SHP77 (cell line): ENCODE data around the gene USP32.
"Not testable (repeated sequence)": the region's sequence is repeated elsewhere in the genome, so short reads cannot be mapped to it uniquely, and the experiment has no call there.

Experiments used
- DNase-seq, 2 experiments: peaks; one replicate each; lab custom pipeline; 2025; lab: John Stamatoyannopoulos, UW

USP32 gene

DNA sequence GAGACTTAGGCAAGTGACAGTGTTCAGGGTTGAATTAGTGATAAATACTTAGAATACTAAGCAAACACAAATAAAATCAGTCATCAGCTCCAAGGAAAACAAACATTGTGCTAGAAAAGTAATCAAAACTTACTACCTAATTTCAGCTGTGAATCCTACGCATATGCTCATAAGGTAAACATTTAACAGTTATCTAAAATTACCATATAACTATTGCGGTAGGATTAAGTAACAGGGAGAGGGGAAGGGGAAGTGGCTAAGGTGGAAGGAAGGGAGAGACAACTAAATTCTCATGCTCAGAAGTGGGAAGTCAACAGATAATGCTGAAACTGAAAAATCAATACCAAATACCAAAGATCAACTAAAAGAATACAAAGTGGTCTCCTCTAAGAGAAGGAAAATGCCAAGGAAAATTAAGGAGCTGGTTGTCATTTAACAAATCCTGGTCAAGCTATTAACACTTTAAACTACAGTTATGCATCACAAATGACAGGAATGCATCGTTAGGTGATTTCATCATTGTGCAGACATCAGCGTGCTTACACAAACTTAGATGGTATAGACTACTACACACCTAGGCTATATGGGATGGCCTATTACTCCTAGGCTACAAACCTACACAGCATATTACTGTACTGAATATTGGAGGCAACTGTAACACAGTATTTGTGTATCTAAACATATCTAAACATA is 20.0 kb downstream of the USP32 start:
- DNase-seq: no peak

DNA sequence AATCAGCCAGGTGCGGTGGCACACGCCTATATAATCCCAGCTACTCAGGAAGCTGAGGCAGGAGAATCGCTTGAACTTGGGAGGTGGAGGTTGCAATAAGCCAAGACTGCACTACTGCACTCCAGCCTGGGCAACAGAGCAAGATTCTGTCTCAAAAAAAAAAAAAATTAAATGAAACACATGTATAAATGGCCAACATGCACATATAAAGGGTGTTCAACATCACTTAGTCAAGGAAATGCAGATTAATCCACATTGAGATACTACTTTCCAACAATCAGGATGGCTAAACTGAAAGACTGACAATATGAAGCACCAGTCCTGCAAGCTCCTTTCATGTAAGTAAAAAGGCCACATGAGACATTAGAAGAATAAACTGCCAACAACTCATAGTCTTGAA is 20.5 kb downstream of the USP32 start:
- no peak for DNase-seq

DNA sequence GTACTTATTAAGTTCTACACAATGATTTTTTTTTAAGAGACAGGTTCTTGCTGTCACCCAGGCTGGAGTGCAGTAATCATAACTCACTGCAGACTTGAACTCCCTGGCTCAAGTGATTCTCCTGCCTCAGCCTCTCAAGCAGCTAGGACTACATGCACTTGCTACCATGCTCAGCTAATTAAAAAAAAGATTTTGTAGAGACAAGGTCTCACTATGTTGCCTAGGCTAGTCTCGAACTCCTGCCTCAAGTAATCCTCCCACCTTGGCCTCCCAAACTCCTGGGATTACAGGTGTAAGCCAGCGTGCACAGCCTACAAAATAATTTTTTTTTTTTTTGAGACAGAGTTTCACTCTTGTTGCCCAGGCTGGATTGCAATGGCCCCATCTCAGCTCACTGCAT is 22.2 kb downstream of the USP32 start:
- DNase-seq: no peak

DNA sequence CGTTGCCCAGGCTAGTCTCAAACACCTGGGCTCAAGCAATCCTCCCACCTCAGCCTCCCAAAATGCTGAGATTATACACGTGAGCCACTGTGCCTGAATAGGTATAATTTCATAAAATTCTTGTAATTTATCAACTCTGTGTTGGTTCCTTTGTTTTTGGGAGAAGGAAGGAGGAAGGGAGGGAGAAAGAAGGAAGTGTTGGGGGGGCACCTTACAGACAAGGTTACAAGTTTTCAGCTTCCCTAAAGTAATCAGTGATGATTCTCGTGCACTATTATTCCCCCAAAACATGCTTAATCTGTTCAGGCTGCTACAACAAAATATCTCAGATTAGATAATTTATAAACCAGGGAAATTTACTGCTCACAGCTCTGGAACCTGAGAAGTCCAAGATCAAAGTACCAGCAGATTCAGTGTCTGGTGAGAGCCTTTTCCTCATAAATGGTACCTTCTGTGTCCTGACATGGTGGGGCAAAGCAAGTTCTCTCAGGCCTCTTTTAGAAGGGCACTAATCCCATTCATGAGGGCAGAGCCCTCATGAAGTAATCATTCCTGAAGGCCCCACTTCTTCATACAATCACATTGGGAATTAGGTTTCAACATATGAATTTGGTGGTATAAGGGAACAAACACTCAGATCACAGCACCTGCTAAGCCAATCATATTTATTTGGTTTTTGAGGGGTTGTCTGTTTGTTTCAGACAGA is 28.1 kb downstream of the USP32 start:
- no peak for DNase-seq

DNA sequence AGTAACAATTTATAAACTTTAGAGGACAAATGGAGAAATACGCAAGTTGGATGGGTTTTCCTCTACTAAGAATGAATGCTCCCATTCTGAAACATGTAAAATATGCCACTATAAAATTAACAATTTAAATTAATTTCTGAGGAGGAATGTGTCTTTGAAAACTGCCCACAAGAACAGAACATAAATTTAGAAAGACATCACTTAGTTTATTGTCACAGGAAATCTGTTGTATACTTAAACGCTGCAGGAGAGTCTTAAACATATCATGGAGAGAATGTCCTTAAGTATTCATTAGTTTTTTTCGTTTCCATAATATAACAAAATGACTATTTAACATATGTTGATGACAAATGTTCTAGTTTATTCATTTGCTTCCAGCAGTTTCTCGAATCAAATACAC is 29.6 kb downstream of the USP32 start:
- DNase-seq: no peak

DNA sequence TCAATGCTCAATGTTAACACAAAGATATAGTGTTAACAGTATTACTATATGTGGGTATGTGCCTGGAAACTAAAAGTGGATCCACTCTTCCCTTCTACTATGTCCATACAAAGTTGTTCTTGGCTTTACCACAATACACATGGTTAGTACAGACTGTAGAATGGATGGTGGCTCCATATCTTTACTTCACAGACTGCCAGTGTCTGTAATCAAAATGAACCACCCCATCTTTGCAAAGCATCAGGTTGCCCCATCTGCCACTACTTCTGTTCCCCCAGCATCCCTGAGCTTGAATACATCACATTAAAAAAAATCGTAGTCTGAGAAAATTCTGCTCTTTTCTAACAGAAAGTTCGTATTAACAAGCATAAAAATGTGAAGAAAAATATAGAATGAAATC is 30.0 kb downstream of the USP32 start:
- no peak for DNase-seq

DNA sequence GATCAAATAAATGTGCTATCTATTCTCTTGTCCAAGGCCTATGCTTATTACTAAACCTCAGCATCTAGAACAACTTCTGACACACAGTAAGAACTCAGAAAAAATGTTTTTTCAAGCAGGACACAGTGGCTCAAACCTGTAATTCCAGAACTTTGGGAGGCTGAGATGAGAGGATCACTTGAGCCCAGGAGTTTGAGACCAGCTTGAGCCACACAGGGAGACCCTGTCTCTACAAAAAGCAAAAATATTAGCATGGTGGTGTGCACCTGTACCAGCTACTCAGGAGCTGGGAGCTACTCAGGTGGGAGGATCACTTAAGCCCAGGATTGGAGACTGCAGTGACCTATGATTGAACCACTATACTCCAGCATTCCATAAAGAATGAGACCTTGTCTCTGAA is 32.5 kb downstream of the USP32 start:
- no peak for DNase-seq

DNA sequence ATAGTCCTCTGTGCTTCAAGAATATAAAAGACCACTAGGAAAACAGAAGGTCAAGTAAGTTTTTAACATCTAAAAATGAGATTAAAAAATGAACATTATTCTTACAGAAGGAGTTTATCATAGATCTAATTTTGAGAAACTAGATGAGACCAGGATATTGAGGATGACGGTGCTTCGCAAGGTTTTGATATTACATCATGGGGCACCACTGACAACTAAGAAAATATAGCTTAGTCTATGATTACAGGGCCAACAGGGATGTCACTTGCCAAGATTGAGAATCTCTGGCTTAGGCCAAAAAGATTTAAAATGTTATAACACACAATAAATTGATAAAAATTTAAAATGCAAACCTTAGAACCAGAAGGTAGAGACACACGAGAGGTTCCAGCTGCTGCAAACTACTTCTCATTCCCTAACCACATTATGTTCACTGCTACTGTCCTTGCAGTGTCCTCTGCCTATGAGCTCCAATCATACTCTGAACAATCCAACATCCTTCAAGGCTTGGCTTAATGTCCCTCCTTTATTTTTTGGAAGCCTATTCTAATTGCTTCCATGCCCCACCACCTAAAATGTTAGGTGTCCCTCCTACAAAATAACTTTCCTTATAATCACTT is 33.2 kb downstream of the USP32 start:
- DNase-seq: no peak

DNA sequence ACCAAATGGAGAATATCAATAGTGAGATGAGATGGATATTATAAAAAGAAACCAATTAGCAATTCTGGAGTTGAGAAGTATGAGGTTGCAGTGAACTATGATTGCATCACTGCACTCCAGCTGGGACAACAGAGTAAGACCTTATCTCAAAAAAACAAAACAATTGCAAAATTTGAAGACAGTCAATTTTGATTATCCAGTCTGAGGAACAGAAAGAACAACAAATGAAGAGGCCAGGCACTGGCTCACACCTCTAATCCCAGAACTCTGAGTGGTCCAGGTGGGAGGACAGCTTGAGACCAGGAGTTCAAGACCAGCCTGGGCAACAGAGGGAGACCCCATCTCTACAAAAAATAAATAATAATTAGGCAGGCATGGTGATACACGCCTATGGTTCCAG is 35.0 kb downstream of the USP32 start:
- DNase-seq: no peak

DNA sequence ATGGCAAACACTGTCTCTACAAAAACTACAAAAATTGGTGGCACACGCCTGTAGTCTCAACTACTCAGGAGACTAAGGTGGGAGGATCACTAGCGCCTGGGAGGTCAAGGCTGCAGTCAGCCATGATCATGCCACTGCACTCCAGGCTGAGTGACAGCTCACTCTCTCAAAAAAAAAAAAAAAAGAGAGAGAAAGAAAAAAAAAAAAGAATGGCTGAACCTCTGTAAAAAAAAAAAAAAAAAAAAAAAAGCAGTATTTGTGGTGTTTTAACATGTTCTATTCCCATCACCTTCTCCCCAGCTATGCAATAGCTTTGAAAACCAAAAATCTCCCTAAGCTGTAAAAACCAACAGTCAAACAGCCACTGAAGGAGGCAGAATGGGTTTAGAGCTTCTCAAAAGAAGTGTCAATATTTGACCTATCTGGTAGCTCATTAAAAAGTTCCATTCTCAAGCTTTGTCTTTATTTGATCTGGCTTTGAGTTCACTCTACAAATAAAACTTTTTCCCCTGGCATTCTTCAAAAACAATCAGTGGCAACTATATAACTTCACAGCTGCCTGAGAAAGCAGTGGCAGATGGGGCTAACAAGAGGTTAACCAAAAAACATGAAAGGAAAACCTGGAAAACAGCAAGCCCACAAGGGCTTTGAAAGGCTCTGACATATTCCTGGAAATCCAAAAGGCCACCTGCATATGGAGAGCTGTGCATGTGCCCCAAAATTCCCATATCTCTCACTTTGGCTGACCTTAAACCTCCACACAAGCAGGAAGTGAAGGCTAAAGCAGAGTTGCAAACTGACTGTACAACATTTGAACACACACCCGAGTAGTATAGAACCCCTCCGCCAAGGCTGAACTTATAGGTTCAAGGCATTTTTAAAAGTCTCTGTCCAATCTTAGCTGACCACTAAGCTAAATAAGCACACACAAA is 36.0 kb downstream of the USP32 start:
- peak; percentile 6 to 8 for DNase-seq

DNA sequence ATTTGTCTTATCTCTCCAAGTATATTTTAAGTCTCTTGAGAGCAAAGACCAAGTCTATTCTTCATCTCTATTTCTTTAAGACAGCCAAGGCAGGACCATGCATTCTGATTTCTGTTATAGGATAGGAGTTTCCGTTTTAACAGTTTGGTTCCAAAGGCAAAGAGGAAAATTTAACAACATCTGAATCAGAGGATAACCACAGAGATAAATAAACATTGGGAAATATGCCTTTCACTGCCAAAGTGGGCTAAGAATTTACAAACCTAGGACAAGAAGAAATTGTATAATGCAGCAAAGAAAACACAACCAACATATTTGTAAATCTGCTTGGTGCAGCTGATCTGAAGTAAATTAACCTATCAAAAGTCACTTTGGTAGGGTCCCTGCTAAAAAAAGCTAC is 37.7 kb downstream of the USP32 start:
- DNase-seq: no peak

DNA sequence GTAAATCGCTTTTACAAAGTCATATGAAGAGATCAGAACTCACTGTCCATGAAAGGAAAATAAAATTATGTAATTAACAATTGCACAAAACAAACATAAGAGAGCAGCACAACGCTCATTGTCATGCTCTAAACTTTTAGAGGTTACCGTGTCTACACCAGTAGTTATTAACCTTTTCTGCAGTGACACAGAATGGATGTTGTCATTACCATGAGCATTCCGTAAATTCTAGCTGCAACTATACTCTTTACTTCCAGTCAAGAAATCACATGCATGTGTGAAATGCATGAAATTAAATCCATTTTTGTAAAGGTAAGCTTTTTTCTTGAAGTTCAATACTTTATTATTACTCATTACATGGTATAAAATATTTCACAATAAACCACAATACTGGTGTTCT is 38.2 kb downstream of the USP32 start:
- DNase-seq: no peak

DNA sequence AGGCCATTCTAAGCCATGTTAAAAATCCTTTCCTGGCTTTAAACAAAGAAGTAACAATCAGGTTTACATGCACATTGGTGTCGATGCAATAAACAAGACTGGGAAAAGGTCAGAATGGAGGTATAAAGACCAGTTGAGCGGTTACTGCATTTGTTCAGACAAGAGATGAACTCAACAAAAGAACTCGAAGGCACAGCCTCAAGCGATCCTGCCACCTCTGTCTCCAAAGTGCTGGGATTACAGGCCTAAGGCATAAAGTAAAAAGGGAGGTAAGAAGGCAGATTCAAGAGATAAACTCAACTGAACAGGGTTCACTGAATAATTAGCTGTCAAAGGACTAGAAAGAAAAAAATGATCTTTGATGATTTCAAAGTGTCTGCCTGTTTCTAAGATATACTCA is 39.4 kb downstream of the USP32 start:
- no peak for DNase-seq

DNA sequence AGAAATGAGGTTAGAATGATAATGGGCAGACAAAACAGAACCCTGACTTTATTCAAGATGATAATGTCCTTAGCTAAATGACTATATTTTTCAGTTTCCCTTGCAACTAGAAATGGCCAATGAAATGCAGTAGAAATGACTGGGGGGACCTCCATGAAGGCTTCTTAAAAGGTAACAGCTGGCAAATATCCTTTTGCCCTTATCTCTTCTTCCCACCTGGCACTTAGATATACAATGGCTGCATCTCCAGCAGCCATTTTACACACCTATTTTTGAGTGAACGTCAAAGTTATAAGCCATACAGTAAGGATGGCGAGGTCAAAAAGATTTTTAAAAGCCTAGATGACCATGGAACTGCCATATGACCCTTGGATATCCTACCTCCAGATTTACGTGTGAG is 39.9 kb downstream of the USP32 start:
- DNase-seq: no peak

DNA sequence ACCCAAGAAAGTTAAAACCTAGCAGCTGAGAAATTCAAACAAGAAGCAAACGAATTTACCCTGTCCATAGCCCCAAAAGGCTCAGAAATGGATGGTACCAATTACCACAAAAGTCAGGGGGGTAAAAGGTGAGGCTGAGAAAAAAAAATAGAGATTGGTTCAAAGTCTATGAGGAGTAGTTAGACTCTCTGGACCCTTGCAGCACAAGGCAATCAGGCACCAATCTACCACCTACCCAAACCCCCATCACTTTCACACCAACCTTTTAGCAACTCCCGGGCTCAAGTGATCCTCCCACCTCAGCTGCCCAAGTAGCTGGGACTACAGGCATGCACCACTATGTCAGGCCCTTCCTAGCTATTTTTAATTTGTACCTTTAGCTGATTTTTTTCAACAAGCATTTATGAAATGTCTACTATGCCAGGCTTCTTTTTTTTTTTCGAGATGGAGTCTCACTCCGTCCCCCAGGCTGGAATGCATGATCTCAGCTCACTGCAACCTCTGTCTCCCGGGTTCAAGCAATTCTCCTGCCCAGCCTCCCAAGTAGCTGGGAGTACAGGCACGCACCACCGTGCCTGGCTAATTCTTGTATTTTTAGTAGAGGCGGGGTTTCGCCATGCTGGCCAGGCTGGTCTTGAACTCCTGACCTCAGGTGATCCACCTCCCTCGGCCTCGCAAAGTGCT is 40.8 kb downstream of the USP32 start:
- no peak for DNase-seq

DNA sequence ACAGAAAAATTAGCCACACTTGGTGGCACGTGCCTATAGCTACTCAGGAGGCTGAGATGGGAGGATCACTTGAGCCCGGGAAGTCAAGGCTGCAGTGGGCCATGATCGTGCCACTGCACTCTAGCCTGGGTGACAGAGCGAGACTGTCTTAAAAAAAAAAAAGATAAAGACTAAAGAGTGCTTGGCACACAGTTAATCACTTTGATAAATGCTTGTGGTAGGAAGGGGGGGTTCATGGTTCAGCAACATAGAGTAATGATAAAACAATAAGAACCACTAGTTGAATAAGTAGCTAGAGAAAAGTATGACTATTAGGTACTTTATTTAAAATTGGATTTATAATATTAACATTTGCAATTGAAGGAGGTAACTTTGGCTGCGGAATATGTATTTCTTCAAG is 43.3 kb downstream of the USP32 start:
- no peak for DNase-seq

DNA sequence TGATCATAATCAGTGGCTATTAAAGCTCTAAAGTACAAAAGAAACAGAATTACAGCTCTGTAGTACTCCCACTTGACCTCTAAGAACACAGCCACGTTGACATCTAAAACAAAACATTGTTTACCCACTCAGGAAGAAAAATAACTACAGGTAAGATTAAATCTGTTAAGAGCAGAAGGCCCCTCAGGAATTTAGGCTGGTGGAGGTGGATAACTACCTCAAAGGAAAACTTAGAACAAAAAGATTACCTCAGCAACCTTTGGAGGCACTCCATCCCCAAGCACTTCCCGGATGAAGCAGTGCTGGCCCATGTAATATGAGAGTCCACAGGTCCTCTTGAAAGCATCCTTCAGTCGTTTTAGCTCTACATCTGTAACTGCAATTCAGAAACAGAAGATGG is 46.7 kb downstream of the USP32 start:
- DNase-seq: no peak

DNA sequence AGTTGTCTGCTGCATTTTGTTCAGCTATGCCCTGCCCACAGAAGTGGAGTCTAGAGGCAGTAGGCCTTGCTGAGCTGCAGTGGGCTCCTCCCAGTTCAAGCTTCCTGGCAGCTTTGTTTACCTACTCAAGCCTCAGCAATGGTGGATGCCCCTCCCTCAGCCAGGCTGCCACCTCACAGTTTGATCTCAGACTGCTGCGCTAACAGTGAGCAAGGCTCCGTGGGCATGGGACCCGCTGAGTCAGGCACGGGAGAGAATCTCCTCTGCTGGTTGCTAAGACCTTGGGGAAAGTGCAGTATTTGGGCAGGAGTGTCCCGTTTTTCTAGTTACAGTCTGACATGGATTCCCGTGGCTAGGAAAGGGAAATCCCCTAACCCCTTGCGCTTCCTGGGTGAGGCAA is 49.4 kb downstream of the USP32 start:
- peak in 1 of 2 experiments; percentile 3 for DNase-seq

DNA sequence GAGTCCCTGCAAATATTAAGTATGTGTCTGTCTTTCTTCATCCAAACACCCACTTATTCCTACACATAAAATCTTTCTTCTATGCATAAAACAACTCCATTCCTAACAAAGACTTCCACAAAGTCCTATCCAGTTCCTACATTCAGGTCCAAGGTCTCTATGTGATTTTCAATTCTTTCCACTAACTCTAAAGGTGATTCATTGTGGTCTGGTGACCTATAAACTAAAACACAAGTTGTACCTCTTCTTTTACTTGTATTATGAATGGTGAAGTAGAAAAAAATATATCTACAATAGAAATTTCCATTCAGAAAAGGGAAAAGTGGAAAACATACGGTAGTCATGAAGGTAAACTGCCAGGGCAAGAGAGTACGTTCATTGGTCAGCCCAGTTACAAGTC is 56.6 kb downstream of the USP32 start:
- no peak for DNase-seq

DNA sequence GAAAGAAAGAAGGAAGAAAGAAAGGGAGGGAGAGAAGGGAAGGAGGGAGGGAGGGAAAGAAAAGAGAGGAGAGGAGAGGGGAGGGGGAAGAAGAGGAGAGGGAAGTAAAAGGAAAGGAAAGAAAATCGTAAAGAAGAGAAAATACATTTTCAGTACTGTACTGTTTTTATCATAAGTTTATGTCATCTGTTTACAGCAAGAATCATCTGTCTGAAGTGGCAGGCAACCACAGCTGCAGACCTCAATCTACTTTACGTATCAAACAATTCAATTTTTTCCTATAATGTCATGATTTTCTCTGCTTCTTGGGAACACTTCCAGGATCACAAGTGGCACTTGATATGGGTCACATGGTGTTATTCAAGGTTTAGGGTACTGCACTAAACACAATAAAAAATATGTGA is 58.3 kb downstream of the USP32 start:
- no peak for DNase-seq

DNA sequence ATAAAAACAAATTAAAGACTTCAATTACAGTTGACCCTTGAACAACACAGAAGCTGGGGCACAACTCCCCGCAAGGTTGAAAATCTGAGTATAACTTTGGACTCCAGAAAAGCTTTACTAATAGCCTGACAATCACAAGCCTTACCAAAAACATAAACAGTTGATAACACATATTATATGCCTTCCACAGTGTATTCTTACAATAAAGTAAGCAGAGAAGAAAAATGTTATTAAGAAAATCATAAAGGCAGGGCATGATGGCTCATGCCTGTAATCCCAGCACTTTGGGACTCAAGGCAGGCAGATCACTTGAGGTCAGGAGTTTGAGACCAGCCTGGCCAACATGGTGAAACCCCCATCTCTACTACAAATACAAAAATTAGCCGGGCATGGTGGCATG is 58.9 kb downstream of the USP32 start:
- not testable (repeated sequence) for DNase-seq

DNA sequence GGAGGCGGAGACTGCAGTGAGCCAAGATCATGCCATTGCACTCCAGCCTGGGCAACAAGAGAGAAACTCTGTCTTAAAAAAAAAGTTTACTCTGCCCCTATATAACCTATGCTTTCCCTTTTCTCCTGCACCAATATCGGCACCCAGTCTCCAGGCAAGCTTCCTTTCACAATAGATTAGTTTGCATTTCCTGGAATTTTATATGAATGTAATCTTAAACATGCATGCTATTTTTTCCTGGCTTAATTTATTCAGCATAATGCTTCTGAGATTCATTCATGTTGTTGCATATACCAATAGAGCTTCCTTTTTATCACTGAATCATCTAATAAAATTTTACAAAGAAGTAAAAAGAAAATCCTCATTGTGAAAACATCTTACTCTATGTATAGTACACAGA is 59.4 kb downstream of the USP32 start:
- no peak for DNase-seq
